NCI-H2196 treated with DMSO at 0.1 percent for 48 hours (cell line): ENCODE measurements around the gene DHX8.

Source experiments
- DNase-seq: peaks from one replicate; lab custom pipeline; 2025; ENCODE audit not compliant: unreplicated experiment; lab: John Stamatoyannopoulos, UW

DHX8 gene

DNA sequence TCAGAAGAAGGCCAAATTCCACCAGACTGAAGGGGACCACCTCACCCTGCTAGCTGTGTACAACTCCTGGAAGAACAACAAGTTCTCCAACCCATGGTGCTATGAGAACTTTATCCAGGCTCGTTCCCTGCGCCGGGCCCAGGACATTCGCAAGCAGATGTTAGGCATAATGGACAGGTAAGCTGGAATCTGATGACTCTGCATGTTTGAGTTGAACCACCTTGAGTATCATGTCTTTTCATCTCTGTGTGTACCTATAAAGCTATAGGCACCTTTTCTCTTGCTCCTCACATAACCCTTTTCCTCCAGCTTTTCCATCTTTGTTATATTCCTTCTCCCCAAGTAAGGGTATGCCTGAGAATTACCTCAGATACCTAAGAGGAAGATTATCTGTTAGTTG, 37.6 kb downstream of the DHX8 start:
- no peak for DNase-seq

DNA sequence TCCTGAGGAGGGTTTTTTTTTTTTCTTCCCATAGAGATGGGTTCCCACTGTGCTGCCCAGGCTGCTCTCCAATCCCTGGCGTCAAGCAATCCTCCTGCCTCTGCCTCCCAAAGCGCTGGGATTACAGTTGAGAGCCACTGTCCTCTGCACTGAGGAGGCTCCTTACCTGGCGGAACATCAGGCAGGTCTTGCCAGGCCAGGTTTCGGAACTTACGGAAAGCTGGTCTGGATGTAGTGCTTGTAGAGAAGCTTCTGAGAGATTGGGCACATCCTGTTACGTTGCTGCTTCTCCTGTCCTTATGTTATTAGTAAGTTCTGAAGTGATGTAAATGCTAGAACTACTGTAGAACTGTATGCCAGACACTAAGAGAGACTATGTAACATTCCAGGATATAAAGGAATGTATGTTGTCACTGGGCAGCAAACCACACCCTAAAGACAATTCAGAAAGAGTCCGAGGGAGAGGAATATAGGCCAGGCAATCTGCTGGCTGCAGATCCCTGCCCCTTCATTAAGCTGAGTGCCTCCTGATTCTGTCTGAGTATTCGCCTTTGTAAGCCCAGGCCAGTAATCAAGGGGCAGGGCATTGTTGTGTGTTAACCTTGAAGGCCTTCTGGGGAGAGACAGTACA, 41.3 kb downstream of the DHX8 start:
- DNase-seq, result no peak

DNA sequence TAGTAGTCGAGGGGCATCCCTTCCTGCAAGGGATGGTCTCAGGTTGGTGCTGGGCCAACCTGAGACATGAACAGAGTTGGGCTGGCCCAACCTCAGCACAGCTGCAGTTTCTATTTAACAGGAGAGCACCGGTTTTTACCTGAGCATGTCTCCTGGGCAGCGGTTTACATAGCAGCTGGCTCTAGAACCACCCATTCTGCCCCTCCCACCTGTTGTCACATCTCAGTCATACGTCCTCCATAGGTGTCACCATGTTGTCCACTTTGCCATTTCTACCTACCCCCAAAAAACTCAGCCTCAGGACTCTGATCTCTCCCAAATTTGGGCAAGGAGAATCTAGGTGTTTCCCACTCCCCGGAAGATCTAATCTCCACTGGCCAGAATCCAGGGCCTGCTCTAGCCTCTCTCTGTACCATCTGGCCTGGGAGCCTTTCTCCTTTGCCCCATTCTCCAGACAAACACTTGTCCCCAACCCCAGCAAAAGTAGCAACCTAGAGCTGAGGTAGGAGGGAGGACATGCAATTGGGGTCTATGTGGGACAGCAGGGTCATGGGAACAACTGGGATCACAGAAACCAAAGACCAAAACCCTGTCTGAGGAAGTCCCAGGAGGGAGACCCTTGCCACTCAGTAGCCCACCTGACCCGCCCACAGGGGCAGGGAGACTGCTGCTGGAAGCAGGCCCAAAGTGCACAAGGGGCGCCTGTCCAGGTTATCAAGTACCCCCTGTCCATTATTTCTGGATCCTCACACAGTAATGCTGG, 43.3 kb downstream of the DHX8 start:
- DNase-seq, result no peak

DNA sequence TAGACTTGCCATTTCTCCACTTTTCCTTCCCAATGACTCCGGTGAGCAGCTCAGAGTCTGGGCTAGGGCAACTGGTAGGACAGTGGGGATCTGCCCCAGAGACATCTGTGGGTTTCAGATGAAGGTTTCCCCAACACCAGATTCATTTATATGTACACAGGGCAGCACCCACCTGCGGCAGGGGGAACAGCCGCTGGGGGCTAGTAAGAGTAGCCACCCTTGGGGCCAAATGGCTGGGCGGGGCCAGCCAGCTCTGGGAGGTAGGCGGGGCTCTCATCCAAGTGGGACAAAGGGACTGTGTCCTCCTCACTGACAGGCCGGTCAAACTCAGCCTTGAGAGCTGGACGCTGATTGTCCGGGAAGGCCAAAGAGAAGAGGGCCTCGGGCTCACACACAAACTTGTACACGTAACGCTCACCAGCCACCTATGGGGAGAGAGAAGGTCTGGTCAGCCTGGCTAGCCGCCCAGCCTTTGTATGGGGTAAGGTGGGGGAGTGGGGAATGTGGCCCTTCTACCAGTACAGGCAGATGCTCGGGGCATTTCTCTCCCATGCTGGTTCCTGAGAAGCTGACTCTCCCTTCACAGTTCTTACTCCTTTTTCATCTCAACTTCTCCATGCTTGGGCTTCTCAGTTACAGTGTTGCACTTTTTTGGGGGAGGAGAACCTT, 44.7 kb downstream of the DHX8 start:
- no peak for DNase-seq

DNA sequence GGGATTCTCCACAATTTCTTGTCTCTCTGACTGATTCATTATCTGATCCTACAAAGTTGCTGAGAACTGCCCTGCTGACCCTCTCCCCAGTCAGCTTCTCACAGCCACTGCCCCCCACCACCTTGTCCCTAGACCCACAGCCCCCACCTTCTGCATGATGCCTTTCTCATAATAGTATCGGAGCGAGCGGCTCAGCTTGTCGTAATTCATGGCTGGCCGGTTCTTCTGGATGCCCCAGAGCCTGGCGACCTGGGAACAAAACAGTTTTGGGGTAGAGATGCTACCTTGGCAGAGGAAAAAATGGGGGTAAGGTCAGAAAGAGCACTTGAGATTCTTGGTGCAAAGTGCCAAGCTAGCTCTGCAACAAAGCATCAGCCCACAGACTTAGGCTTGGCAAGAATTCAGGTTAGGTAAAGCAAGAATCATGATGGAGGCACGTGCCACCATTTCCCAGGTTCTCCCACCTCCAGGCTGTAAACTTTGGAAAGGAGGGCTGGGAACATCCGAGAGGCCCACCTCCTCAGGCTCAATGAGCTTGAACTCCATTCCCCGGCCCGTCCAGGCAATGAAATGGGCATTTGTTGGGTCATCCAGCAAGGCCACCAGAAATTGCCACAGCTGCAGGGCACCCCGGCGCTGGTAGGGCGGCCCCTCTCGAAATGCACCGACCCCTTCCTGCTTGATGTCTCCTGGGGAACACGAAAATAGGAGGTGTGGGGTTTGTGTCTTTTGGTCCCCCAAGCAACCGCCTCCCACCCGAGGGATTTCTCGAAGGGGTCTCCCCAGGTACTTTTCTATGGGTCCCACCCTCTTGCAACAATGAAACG, 45.4 kb downstream of the DHX8 start:
- no peak for DNase-seq

DNA sequence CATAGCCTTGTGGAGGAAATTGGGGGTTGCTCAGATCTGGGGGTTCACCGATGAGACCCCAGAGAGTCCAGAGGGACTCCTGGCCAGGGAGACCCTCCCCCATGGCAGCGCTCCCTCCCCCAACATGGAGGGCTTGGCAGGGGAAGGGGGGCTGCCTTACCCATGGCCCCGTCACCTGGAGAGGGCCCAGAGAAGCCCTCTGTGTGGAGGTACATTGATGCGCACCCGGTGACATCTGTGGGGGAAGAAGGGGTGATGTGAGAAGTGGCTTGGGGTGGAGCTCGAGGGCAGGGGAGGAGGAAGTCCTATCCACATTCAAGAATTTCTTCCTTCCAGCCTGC, 46.1 kb downstream of the DHX8 start:
- no peak for DNase-seq

DNA sequence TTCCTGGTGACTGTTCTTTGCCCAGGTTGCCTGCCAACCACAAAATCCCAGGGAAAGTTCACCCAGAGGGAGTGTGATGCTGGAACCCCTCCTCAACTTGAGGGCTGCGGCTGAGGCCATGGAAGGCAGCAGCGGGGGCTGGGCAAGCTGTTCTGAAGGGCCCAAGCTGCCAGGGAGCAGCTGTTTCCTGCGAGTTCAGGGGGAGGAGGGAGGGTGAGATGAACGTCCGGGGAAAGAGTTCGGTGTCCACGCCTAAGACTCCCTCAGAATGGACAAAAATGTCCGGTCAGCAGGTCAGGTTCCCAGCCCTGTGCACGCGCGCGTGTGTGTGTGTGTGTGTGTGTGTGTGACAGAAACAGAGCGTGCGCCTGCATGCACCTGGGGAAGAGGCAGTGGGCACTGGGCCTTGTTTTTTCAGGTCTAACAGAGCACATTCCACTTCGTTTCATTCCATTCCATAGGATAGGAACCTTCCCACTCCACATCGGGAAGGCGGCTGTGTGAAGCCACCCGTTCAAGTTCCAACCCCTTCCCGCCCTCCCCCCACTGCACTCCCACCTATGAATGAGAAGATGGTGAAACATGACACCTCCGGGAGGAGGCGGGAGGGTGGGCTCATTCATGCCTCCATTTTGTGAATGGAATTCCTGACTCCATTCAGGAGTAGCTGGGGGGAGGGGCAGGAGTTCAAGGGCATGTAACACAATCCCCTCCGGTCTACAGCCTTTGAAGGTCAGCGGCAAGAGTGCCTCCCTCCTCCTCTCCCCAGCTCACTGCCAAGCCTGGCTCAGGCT, 46.7 kb downstream of the DHX8 start:
- peak; percentile 94 for DNase-seq

DNA sequence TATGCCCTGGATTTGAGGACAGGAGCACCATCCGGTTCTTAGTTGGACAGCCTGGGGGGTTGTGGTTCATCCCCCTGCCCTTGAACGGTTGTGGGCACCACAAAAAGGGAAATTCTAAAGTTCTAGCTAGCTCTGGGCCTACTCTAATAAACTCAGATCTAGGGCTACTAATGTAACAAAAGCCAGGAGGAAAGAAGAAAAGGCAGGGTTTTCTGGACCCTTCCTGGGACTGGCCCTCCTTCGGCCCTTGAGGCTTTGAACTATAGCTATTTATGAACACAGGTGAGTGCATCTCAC, 47.3 kb downstream of the DHX8 start:
- DNase-seq, result no peak

DNA sequence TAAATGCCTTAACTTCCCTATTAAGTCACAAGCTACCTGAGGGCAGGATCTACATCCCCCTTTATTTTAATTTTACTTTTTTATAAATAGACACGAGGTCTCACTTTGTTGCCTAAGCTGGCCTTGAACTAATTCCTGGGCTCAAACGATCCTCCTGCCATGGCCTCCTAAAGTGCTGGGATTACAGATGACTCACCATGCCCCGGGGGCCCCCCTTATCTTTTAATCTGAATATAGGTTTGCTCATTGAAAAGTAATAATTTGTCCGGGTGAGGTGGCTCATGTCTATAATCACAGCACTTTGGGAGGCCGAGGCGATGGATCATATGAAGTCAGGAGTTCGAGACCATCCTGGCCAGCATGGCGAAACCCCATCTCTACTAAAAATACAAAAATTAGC, 48.2 kb downstream of the DHX8 start:
- DNase-seq, result no peak

DNA sequence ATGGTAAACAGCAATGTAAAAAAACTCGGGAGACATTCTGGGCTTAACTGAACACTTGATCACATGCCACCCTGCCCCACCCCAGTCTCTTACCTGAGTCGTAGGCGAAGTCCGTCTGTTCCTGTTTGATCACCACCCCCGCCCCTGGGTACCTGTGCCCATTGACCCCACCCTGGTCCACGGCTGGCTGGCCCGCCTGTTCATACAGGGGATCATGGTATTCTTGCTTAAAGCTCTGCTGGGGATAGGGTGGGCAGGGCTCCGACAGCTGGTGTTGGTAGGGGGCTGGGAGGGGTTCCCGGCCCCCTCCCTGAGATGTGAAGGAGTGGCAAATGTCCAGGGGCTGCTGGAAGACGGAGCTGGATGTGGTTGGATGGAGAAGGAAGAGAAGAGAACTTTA, 48.8 kb downstream of the DHX8 start:
- no peak for DNase-seq

DNA sequence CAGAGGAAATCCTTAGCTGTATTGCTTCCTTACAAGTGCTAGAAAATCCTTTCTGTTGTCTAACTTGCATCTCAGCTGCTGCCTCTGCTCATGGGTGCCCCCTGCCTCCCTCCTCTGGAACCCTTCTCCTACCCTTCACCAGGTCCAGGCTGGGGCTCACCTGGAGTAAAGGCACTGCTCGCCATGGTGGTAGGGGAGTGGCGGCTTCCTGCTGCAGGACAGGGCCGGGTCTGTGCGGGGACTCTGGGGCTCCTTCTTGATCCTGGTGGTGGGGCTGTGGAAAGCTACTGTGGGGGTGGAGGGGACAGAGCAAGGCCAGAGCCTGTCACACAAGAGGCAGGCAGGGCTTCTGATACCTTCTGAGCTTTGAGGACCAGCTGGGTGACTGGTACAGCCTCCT, 49.9 kb downstream of the DHX8 start:
- DNase-seq, result no peak

DNA sequence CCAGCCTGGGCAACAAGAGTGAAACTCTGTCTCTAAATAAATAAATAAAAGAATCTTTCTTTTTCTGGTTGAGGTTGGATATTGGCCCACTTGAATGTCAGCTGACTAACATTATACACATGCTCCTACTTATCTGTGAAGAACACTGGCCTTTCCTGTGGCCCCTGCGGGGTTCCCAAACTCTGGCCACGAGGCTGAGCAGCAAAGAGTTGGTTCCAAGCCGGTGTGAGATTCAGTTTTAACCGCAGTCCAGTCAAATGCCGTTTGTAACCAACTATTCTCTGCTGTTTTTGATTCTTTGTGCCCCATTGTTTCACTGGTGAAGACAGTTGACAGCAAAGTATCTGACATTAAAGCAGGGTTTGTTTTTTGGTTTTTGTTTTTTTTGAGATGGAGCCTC, 51.1 kb downstream of the DHX8 start:
- no peak for DNase-seq

DNA sequence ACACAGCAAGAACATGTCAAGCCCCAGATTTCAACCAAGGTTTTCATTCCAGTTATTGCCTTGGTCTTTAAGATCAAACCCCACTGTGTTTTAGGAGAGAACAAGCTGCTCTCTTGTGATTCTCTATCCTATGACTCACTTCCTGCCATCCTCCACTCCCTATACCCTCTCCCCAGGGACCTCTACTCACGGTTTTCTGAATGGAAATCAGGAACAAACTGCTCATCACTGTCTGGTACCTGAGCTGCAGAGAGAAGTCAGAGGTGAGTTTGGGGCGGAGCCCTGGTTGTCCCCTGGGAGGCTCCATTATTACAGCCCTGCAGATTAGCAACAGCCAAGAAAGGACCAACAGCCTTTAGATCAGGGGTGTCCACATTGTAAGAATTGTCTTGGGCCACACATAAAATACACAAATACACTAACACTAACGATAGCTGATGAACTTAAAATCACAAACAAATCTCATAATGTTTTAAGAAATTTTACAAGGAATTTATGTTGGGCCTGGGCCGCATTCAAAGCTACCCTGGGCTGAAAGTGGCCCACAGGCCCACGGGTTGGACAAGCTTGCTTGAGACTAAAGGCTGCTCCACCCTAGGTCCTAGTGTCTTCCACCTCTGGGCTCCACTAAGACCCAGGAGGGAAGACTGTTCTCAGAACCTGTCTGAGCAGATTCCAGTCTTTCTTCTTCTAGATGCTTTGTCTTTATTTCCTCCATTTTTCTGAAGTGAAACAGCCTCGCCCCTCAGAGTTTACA, 52.6 kb downstream of the DHX8 start:
- DNase-seq, result no peak

DNA sequence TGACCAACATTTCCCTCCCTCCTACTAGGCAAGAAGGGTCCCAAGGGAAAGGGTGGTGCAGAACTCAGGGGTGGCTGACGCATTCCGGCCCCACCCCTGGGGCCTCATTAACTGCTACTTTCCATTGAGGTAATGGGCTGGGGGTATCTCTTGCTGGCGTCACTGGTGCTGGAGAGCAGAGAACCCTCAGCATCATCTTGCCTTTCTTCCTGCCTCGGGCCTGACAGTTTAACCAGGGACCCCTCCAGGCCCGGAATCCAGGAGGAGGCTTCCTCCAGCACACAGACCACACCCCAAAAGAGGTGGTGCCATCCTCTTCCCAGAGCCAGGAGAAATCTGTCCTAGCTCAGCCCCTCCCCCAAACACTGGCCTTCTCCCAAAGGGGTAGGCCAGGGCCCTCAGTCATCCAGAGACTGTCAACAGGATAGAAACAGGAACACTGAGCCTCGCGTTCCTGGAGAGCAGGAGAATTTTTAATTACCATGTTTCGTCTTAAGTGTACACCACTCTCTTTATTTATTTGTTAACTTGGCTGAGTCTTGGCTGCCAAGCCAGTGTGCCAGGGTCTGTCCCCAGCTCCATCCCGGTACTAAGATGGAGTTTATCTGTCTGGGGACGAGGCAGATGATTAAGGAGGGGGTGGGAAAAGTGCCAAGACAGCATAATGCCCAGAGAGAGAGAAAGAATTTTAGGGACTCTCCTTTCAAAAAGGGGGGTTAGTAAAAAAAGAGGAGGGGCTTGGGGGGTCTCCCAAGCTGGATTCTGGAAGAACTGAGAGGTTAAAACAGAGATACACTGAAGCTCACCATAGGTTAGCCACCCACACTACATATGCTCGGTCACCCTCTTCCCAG, 57.3 kb downstream of the DHX8 start:
- DNase-seq, result no peak

DNA sequence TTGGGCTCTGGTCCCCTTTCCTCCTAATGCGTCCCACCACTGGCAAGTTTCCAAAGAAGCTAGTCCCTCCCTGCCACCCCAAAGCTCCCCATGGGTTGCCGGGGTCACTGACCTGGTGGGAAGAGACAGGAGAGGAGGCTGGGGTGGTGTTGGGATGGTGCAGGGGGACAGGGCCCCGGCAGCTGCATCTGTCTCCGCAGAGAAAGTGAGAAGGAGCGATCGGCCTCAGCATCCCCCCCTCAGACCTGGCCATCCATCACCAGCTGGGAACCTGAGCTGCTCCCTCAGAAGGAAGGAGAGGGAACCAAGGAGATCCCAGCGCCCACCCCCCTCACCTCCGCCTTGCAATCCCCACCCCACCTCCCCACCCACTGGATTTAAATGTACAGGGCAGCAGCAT, 59.1 kb downstream of the DHX8 start:
- DNase-seq, result no peak

DNA sequence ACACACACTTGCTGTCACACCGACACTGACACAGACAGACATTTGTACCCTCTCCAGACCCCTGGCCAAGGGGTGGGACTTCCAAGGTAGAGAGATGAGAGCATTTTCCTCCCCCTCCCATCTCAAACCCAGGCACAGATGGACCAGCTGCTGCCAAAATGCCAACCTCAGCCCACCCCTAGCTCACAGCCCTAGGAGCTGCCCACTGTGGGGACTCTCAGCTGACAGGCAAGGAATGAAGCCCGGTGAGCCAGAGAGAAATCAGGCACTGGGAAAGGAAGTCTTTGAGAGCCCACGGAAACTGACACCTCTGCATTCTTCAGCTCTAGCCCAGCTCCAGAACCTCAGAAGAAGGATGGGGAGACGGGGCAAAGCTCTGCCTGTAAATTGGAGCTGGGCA, 59.5 kb downstream of the DHX8 start:
- DNase-seq, result no peak

DNA sequence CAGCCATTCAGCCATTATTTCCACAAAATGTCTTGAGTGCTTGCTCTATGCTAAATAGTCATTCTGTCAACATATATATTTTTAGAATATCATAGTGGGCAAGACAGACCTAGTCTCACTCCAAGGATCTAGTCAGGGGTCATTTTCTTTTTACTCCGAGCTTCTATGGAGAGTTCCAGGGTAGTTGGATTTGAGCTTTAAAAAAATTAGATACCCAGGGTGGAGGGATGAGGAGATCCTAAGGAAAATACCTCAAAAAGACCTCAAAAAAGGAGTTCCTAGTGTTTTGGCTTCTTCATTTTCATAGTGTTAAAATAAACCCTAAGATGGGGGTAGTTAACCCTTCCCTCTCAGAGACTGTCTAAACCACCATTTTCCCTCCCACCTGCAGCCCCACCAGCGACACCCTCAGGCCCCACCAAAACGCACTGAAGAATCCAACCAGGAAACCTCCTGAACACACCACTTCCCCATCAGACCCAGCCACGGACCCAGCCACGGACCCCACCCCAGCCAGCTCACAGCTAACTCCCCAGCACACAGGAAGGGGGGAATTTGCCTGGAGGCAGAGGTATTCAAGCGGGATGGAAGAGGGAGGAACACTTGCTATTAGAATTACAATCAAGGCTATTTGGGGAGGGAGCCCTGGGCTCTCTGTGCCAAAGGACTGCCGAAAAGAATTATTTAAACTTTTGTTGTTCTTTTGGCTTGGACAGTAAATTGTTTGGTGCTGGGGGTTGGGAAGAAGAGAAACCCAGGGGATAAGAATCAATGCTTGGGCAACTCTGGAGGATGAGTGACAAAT, 60.2 kb downstream of the DHX8 start:
- DNase-seq, result no peak

DNA sequence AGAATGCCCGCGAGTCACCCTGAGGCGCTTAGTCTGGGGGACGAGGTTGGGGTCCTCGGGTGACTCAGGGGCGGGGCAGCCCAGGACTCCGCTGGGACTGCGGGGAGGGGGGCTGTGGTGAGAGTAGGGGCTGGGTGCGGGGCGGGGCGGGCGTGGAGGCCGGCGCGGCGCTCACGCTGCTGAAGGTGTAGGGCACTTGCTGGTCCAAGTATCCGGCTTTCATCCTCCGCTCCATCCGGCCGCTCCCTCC, 61.5 kb downstream of the DHX8 start:
- DNase-seq, result no peak
